ENCODE measurements around the gene GKN2. TPM values are rescaled to one million over a fixed set of nuclear protein-coding genes. Genes with fewer than 3 reads are reported as not detected.
A peak's percentile ranks its signal among the peaks of the same experiment; 100 is the strongest.

The GKN2 gene
- total RNA-seq, 1 experiment from 2014 or later = not detected

- H3K27me3 ChIP-seq (ENCODE audit: insufficient read depth, low read depth) = no peaks in the 10 kb centered on the region
- intact Hi-C loops (cut with micrococcal nuclease; ENCODE audit: unreplicated experiment) = no loop called here
- H3K79me2 ChIP-seq (ENCODE audit: low read depth) = no peaks in the 10 kb centered on the region
- ChIA-PET POLR2A (ENCODE audit: unreplicated experiment) (interaction anchor here (0.7 kb wide), 1 partner anchor 98 kb away, joined by 6 read pairs; no protein-coding TSS in a partner anchor), CTCF (interaction anchor here (0.5 kb wide), 2 partner anchors 64 to 357 kb away, joined by 3 to 4 read pairs; partner anchors contain the start of gene ANTXR1)
- no peak for DNase-seq
- BruUV-seq (replicated peaks) = no TSS peak
- H4K20me1 ChIP-seq (ENCODE audit: insufficient read depth) = no peaks in the 10 kb centered on the region
- TF ChIP-seq CTCF (conservative IDR thresholded peaks at IDR 0.05) = no peak
- TF ChIP-seq EZH2 (IDR thresholded peaks at IDR 0.05; ENCODE audit: low read depth) = no peak
- H3K9me2 ChIP-seq (ENCODE audit: insufficient read depth) = no peaks in the 10 kb centered on the region
- no peak overlapping the region for H3K27ac ChIP-seq
- H3F3A ChIP-seq (ENCODE audit: insufficient read depth, low read depth) = no peaks in the 10 kb centered on the region
- no peak overlapping the region for H3K4me2 ChIP-seq
- no peaks in the 10 kb centered on the region for H3K36me3 ChIP-seq (ENCODE audit: low read depth)
- H2AFZ ChIP-seq = no peak overlapping the region
- no peak overlapping the region for H3K4me3 ChIP-seq
- no peaks in the 10 kb centered on the region for H3K9me3 ChIP-seq (ENCODE audit: insufficient read depth, low read depth)
- no peaks in the 10 kb centered on the region for H3K4me1 ChIP-seq (replicated peaks; ENCODE audit: insufficient read depth)
These were observed 4.0 kb downstream of the GKN2 start for GRCh38 chr2:68948710-68949109.

- H3K36me3 ChIP-seq (ENCODE audit: low read depth) = no peaks in the 10 kb centered on the region
- DNase-seq = no peak
- no peaks in the 10 kb centered on the region for H3K27me3 ChIP-seq (ENCODE audit: insufficient read depth, low read depth)
- H3F3A ChIP-seq (ENCODE audit: insufficient read depth, low read depth) = no peaks in the 10 kb centered on the region
- no peaks in the 10 kb centered on the region for H4K20me1 ChIP-seq (ENCODE audit: insufficient read depth)
- no peaks in the 10 kb centered on the region; the same call in 1 of the 2 replicates for H3K9me3 ChIP-seq (ENCODE audit: insufficient read depth, low read depth)
- BruUV-seq (replicated peaks) = no TSS peak
- no peak overlapping the region for H3K4me2 ChIP-seq
- CTCF ChIA-PET = no interaction called here
- POLR2A ChIA-PET (ENCODE audit: unreplicated experiment) = no interaction called here
- intact Hi-C loops (cut with micrococcal nuclease; ENCODE audit: unreplicated experiment) = no loop called here
- no peaks in the 10 kb centered on the region for H3K4me1 ChIP-seq (replicated peaks; ENCODE audit: insufficient read depth)
- TF ChIP-seq EZH2 (IDR thresholded peaks at IDR 0.05; ENCODE audit: low read depth) (no peak), CTCF (conservative IDR thresholded peaks at IDR 0.05) (no peak)
- no peak overlapping the region for H3K4me3 ChIP-seq
- H3K9me2 ChIP-seq (ENCODE audit: insufficient read depth) = no peaks in the 10 kb centered on the region
- no peak overlapping the region for H2AFZ ChIP-seq
- H3K79me2 ChIP-seq (ENCODE audit: low read depth) = no peaks in the 10 kb centered on the region
- H3K27ac ChIP-seq = no peak overlapping the region
These were observed 6.6 kb downstream of the GKN2 start for GRCh38 chr2:68946117-68946516.

- DNase-seq = peak; percentile 52 to 57
- Histone ChIP-seq H3K27me3 (ENCODE audit: insufficient read depth, low read depth) (no peaks in the 10 kb centered on the region), H4K20me1 (ENCODE audit: insufficient read depth) (no peaks in the 10 kb centered on the region), H3K79me2 (ENCODE audit: low read depth) (no peaks in the 10 kb centered on the region), H3F3A (ENCODE audit: insufficient read depth, low read depth) (no peaks in the 10 kb centered on the region), H2AFZ (0 out of 2 replicates have a peak overlapping the region, but pooled peaks have one; percentile 26), H3K9me3 (ENCODE audit: insufficient read depth, low read depth) (peaks cover 3% of the 10 kb centered on the region), H3K9me2 (ENCODE audit: insufficient read depth) (no peaks in the 10 kb centered on the region), H3K4me1 (replicated peaks; ENCODE audit: insufficient read depth) (no peaks in the 10 kb centered on the region), H3K27ac (no peak overlapping the region), H3K36me3 (ENCODE audit: low read depth) (no peaks in the 10 kb centered on the region), H3K4me2 (peak overlapping the region; percentile 10; the same call in 1 of the 2 replicates), H3K4me3 (no peak overlapping the region)
- TF ChIP-seq EZH2 (IDR thresholded peaks at IDR 0.05; ENCODE audit: low read depth) (no peak), CTCF (conservative IDR thresholded peaks at IDR 0.05) (peak; percentile 87)
- BruUV-seq (replicated peaks) = no TSS peak
- intact Hi-C loops (cut with micrococcal nuclease; ENCODE audit: unreplicated experiment) = loop anchor here (1.0 kb wide), 2 partner anchors 69 to 363 kb away; partner anchors contain the start of gene ANTXR1
- ChIA-PET POLR2A (ENCODE audit: unreplicated experiment) (interaction anchor here (0.6 kb wide), 2 partner anchors 71 to 186 kb away, joined by 4 to 5 read pairs; no protein-coding TSS in a partner anchor), CTCF (interaction anchor here (0.6 to 0.9 kb wide), 2 partner anchors 109 to 364 kb away, joined by 3 read pairs; no protein-coding TSS in a partner anchor)
These were observed 8.8 kb downstream of the GKN2 start for GRCh38 chr2:68943581-68944568.

Measured in PC-9 (cell line).